SK-N-SH (cell line): ENCODE results near the gene NPY1R.

Source experiments
- EP300 ChIP-seq, 2 experiments: IDR thresholded peaks; 2 replicates each; pipeline versions ENCODE4 v1.4.0 to v1.6.1; 2012; ENCODE audit warnings: borderline replicate concordance in 1 of 2, low read depth in 1 of 2, low read length in 1 of 2
- POLR2AphosphoS5 ChIP-seq: IDR thresholded peaks from 2 replicates; pipeline ENCODE4 v1.6.1; 2012; ENCODE audit warnings: low read depth, low read length
- RCOR1 ChIP-seq: fragments of 150-350 bp; IDR thresholded peaks from 2 replicates; pipeline ENCODE4 v1.6.1; 2017; ENCODE audit warnings: antibody characterized with exemption, low read length
- TF ChIP-seq, protein P1 (sequence below): fragments of 200-600 bp; sonication (generic); IDR thresholded peaks from 2 replicates; pipeline ENCODE4 v1.6.1; 2017; ENCODE audit warnings: antibody characterized with exemption, mild to moderate bottlenecking, moderate library complexity
- TF ChIP-seq, protein P2 (sequence below): fragments of 150-350 bp; IDR thresholded peaks from 2 replicates; pipeline ENCODE4 v1.6.1; 2017; ENCODE audit warnings: antibody characterized with exemption, low read length, low read depth, borderline replicate concordance
- TF ChIP-seq, protein P3 (sequence below): IDR thresholded peaks from 2 replicates; pipeline ENCODE4 v1.4.0; 2012; ENCODE audit warnings: low read depth, borderline replicate concordance
- TF ChIP-seq, protein P4 (sequence below): IDR thresholded peaks from 2 replicates; pipeline ENCODE4 v1.4.0; 2012; ENCODE audit warnings: low read depth, borderline replicate concordance

DNA sequence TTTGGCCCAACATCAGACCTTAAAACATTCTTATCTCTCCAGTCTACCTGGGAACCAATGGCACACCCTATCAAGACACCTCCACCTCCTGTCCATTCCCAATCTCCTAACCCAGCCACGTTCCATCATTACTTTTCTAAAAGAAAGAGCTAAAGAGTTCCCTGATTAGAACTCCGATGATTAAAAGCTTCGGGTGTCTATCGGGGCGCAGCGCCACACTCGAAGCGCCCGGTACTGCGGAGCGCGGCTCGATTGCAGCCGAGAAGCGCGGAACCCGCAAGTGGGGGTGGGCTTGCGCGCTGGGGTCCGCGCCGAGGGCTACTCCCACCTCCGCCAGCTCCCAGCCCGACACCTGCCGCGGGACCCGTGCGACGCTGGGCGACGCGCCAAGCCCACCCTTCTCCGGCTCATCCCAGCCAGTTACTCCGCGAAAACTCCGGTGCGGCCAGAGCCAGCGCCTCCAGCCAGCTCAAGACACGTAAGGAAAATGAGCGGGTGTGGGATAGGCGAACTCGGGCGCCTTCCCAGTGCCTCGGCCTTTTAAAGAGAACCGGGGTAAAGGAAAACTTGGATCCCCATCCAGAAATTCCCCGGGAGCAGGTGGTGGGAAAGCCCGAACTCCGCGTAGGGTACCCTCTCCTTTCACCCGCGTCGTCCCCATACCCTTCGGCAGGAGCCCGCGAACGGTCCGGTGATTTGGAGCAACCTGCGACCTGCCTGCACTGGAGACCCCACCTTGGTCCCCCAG lies 593 bp downstream of the NPY1R start:
- TF ChIP-seq, protein P1, sequence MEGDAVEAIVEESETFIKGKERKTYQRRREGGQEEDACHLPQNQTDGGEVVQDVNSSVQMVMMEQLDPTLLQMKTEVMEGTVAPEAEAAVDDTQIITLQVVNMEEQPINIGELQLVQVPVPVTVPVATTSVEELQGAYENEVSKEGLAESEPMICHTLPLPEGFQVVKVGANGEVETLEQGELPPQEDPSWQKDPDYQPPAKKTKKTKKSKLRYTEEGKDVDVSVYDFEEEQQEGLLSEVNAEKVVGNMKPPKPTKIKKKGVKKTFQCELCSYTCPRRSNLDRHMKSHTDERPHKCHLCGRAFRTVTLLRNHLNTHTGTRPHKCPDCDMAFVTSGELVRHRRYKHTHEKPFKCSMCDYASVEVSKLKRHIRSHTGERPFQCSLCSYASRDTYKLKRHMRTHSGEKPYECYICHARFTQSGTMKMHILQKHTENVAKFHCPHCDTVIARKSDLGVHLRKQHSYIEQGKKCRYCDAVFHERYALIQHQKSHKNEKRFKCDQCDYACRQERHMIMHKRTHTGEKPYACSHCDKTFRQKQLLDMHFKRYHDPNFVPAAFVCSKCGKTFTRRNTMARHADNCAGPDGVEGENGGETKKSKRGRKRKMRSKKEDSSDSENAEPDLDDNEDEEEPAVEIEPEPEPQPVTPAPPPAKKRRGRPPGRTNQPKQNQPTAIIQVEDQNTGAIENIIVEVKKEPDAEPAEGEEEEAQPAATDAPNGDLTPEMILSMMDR: no peak; the same call in 1 of the 2 replicates
- no peak for TF ChIP-seq RCOR1
- TF ChIP-seq, protein P2, sequence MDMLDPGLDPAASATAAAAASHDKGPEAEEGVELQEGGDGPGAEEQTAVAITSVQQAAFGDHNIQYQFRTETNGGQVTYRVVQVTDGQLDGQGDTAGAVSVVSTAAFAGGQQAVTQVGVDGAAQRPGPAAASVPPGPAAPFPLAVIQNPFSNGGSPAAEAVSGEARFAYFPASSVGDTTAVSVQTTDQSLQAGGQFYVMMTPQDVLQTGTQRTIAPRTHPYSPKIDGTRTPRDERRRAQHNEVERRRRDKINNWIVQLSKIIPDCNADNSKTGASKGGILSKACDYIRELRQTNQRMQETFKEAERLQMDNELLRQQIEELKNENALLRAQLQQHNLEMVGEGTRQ: no peak
- TF ChIP-seq, protein P3, sequence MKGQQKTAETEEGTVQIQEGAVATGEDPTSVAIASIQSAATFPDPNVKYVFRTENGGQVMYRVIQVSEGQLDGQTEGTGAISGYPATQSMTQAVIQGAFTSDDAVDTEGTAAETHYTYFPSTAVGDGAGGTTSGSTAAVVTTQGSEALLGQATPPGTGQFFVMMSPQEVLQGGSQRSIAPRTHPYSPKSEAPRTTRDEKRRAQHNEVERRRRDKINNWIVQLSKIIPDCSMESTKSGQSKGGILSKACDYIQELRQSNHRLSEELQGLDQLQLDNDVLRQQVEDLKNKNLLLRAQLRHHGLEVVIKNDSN: no peak
- no peak for TF ChIP-seq EP300 (IDR thresholded peaks at IDR 0.05; ENCODE audit: borderline replicate concordance in 1 of 2, low read depth in 1 of 2, low read length in 1 of 2)
- TF ChIP-seq, protein P4, sequence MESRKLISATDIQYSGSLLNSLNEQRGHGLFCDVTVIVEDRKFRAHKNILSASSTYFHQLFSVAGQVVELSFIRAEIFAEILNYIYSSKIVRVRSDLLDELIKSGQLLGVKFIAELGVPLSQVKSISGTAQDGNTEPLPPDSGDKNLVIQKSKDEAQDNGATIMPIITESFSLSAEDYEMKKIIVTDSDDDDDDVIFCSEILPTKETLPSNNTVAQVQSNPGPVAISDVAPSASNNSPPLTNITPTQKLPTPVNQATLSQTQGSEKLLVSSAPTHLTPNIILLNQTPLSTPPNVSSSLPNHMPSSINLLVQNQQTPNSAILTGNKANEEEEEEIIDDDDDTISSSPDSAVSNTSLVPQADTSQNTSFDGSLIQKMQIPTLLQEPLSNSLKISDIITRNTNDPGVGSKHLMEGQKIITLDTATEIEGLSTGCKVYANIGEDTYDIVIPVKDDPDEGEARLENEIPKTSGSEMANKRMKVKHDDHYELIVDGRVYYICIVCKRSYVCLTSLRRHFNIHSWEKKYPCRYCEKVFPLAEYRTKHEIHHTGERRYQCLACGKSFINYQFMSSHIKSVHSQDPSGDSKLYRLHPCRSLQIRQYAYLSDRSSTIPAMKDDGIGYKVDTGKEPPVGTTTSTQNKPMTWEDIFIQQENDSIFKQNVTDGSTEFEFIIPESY: no peak
- TF ChIP-seq POLR2AphosphoS5: no peak
